ENCODE data around the gene LMBRD1.

- TF ChIP-seq CTCF (IDR thresholded peaks at IDR 0.05 in 4 of 5, conservative IDR thresholded peaks at IDR 0.05 in 1 of 5), result no peak
- no peak for TF ChIP-seq POLR2A (IDR thresholded peaks at IDR 0.05)
Measured at GRCh38 chr6:69627625-69628024, 169.2 kb downstream of the LMBRD1 start.
